Right atrium auricular region (tissue), 2 donors: ENCODE data around the gene CAV3. TPM values are rescaled to one million over a fixed set of nuclear protein-coding genes. Genes with fewer than 3 reads are reported as not detected.

Experiments
- DNase-seq: peaks from one replicate; pipeline ENCODE4 v3.0.0-alpha.2; 2019; ENCODE audit warnings: low spot score
- H3K27ac ChIP-seq, 2 donors: fragments of 200-600 bp; sonication (generic); 1 replicate in 1 of 2; 2 replicates in 1 of 2; pipeline ENCODE4 v1.5.1; 2016 to 2019
- H3K27me3 ChIP-seq, 2 donors: fragments of 200-600 bp; sonication (generic); one replicate each; pipeline versions ENCODE4 v1.5.1 to v1.6.0; 2017 to 2019
- H3K36me3 ChIP-seq: fragments of 200-600 bp; sonication (generic); one replicate; pipeline ENCODE4 v1.5.1; 2016
- H3K4me1 ChIP-seq, 2 donors: fragments of 200-600 bp; sonication (generic); one replicate each; pipeline versions ENCODE4 v1.5.1 to v1.6.0; 2017 to 2019
- H3K4me3 ChIP-seq, 2 donors: fragments of 200-600 bp; sonication (generic); 1 replicate in 1 of 2; 2 replicates in 1 of 2; pipeline ENCODE4 v1.5.1; 2017 to 2019; ENCODE audit warnings: mild to moderate bottlenecking in 1 of 2, moderate library complexity in 1 of 2
- H3K9me3 ChIP-seq, 2 donors: fragments of 200-600 bp; sonication (generic); one replicate each; pipeline ENCODE4 v1.5.1; 2019
- CTCF ChIP-seq, 2 donors: fragments of 200-600 bp; sonication (generic); IDR thresholded peaks; one replicate each; pipeline ENCODE4 v1.5.1; 2019; ENCODE audit warnings: antibody characterized with exemption in 2 of 2
- total RNA-seq, 2 donors: library from RNA; depleted of rRNA; stranded (reverse); fragments of >200 nt; gene quantifications; one replicate each; pipeline ENCODE4 v1.1.0, GENCODE V29; 2016

CAV3 gene
- total RNA-seq, 2 donors from 2014 or later: 16.7 to 22.9 TPM

GRCh38 chr3:8780279-8780678 is 46.7 kb downstream of the CAV3 start:
- H3K4me1 ChIP-seq: no peaks in the 10 kb centered on the region
- no peak for TF ChIP-seq CTCF (IDR thresholded peaks at IDR 0.05)
- H3K9me3 ChIP-seq: no peaks in the 10 kb centered on the region
- DNase-seq: no peak
- no peak overlapping the region for H3K27ac ChIP-seq
- H3K36me3 ChIP-seq: no peaks in the 10 kb centered on the region
- no peak overlapping the region for H3K4me3 ChIP-seq
- H3K27me3 ChIP-seq: no peaks in the 10 kb centered on the region

GRCh38 chr3:8784676-8785435 is 51.3 kb downstream of the CAV3 start:
- Histone ChIP-seq H3K36me3 (no peaks in the 10 kb centered on the region), H3K4me3 (no peak overlapping the region), H3K27ac (no peak overlapping the region), H3K9me3 (peaks cover 0 to 13% of the 10 kb centered on the region in 2 donors), H3K4me1 (no peaks in the 10 kb centered on the region), H3K27me3 (no peaks in the 10 kb centered on the region)
- no peak for TF ChIP-seq CTCF (IDR thresholded peaks at IDR 0.05)
- DNase-seq: no peak

- no peak for DNase-seq
- Histone ChIP-seq H3K4me3 (no peak overlapping the region), H3K9me3 (peaks cover 0 to 21% of the 10 kb centered on the region in 2 donors), H3K4me1 (no peaks in the 10 kb centered on the region), H3K27ac (no peak overlapping the region), H3K36me3 (no peaks in the 10 kb centered on the region), H3K27me3 (no peaks in the 10 kb centered on the region)
- TF ChIP-seq CTCF (IDR thresholded peaks at IDR 0.05): no peak
Observed at GRCh38 chr3:8790529-8790928, 56.9 kb downstream of the CAV3 start.

GRCh38 chr3:8793242-8793641 is 59.6 kb downstream of the CAV3 start:
- H3K27ac ChIP-seq: no peak overlapping the region
- H3K9me3 ChIP-seq: peaks cover 0 to 21% of the 10 kb centered on the region in 2 donors
- H3K4me3 ChIP-seq: no peak overlapping the region
- no peaks in the 10 kb centered on the region for H3K27me3 ChIP-seq
- DNase-seq: no peak
- no peaks in the 10 kb centered on the region for H3K4me1 ChIP-seq
- H3K36me3 ChIP-seq: no peaks in the 10 kb centered on the region
- TF ChIP-seq CTCF (IDR thresholded peaks at IDR 0.05): no peak

- Histone ChIP-seq H3K27me3 (no peaks in the 10 kb centered on the region), H3K4me3 (no peak overlapping the region), H3K27ac (no peak overlapping the region), H3K36me3 (no peaks in the 10 kb centered on the region), H3K9me3 (peaks cover 0 to 14% of the 10 kb centered on the region in 2 donors), H3K4me1 (no peaks in the 10 kb centered on the region)
- TF ChIP-seq CTCF (IDR thresholded peaks at IDR 0.05): no peak
- no peak for DNase-seq
Observed at GRCh38 chr3:8794247-8794646, 60.6 kb downstream of the CAV3 start.

Other genes with a start within 250 kb of the CAV3 start
- 10 to 100 TPM; 73.5 to 79.0 TPM for gene LMCD1, start 232.0 kb upstream of the CAV3 start, total RNA-seq
- gene SSUH2, start 89.0 kb upstream of the CAV3 start, total RNA-seq: under 1 TPM; 0.59 to 0.82 TPM
- gene OXTR, start 35.8 kb downstream of the CAV3 start, total RNA-seq: under 1 TPM; 0.47 to 0.52 TPM
- 1 to 10 TPM; 2.4 to 3.6 TPM for gene RAD18, start 229.7 kb downstream of the CAV3 start, total RNA-seq